Testis (tissue), 3 donors: ENCODE data around the gene IMMP2L. TPM values are rescaled to one million over a fixed set of nuclear protein-coding genes. Genes with fewer than 3 reads are reported as not detected.

Experiments used
- DNase-seq: peaks from one replicate; pipeline ENCODE4 v3.0.0-alpha.2; 2019
- H3K27ac ChIP-seq, 2 donors: fragments of 200-600 bp; sonication (generic); one replicate each; pipeline ENCODE4 v1.5.1; 2019
- H3K27me3 ChIP-seq: fragments of 200-600 bp; sonication (generic); one replicate; pipeline ENCODE4 v1.5.1; 2019
- H3K36me3 ChIP-seq: fragments of 200-600 bp; sonication (generic); one replicate; pipeline ENCODE4 v1.5.1; 2017; ENCODE audit warnings: low read depth; ENCODE audit errors: missing control alignments
- H3K4me1 ChIP-seq: fragments of 200-600 bp; sonication (generic); one replicate; pipeline ENCODE4 v1.5.1; 2019
- H3K4me3 ChIP-seq, 2 donors: fragments of 200-600 bp; sonication (generic); one replicate each; pipeline ENCODE4 v1.5.1; 2017 to 2019
- H3K9me3 ChIP-seq: fragments of 200-600 bp; sonication (generic); one replicate; pipeline ENCODE4 v1.5.1; 2017
- POLR2A ChIP-seq: fragments of 450-650 bp; IDR thresholded peaks from one replicate; pipeline ENCODE4 v1.6.1; 2017; ENCODE audit warnings: antibody characterized with exemption, mild to moderate bottlenecking, moderate library complexity
- WGBS, 2 donors: methylation state at CpG; one replicate each; pipeline ENCODE4 v1.1.5; 2018; 5-methylcytosine and 5-hydroxymethylcytosine counted together
- intact Hi-C: fragments of 100-400 bp; cut with DNase I; formaldehyde crosslinking; loops from one replicate; pipeline ENCODE4 v1.15.1; 2023; ENCODE audit warnings: low total_unique reads
- polyA plus RNA-seq: library from polyadenylated mRNA; stranded (reverse); fragments of 350-450 nt; fragmentation: Illumina TruSeq; extraction: RNeasy Lipid Tissue Mini Kit (QIAGEN cat#74804); gene quantifications from one replicate; pipeline ENCODE4 v1.2.3, GENCODE V29; 2014; ENCODE audit warnings: low read depth, low replicate concordance; ENCODE audit not compliant: insufficient read depth
- total RNA-seq, 2 donors: library from RNA; depleted of rRNA; stranded (reverse); fragments of >200 nt; gene quantifications; one replicate each; pipeline ENCODE4 v1.2.3, GENCODE V29; 2016
- TF ChIP-seq, protein P1 (sequence below), 3 experiments: fragments of 450-650 bp in 2 of 3; fragments of 200-600 bp in 1 of 3; sonication (generic) in 1 of 3; IDR thresholded peaks; one replicate each; pipeline ENCODE4 v1.5.1; 2016 to 2019; ENCODE audit warnings: antibody characterized with exemption in 3 of 3, mild to moderate bottlenecking in 2 of 3, moderate library complexity in 1 of 3

IMMP2L gene
- total and polyA plus RNA-seq, 3 donors from 2014 or later = 10.7 to 12.4 (median 11.2) TPM

DNA sequence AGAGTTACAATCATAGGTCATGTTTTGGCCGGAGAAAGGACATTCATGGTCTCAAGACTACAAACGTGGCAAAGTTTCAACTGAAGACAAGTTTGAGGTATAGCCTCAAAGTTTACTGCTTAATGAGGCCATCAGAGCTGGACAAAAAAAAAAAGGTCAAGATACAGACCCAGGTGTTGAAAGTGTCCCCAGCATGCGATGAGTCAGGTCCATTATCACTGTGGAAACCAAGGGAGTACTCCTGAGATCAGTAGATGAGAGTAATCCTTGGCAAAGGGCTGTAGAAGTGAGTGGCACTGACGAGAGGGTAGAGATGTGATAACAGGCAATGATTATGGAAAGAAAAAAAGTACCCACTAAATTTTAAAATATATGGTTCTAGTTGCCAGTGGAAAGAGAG lies 551.5 kb downstream of the IMMP2L start:
- no peaks in the 10 kb centered on the region for H3K9me3 ChIP-seq
- H3K4me3 ChIP-seq = no peak overlapping the region
- TF ChIP-seq, protein P1, sequence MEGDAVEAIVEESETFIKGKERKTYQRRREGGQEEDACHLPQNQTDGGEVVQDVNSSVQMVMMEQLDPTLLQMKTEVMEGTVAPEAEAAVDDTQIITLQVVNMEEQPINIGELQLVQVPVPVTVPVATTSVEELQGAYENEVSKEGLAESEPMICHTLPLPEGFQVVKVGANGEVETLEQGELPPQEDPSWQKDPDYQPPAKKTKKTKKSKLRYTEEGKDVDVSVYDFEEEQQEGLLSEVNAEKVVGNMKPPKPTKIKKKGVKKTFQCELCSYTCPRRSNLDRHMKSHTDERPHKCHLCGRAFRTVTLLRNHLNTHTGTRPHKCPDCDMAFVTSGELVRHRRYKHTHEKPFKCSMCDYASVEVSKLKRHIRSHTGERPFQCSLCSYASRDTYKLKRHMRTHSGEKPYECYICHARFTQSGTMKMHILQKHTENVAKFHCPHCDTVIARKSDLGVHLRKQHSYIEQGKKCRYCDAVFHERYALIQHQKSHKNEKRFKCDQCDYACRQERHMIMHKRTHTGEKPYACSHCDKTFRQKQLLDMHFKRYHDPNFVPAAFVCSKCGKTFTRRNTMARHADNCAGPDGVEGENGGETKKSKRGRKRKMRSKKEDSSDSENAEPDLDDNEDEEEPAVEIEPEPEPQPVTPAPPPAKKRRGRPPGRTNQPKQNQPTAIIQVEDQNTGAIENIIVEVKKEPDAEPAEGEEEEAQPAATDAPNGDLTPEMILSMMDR (IDR thresholded peaks at IDR 0.05) = no peak
- no peak for TF ChIP-seq POLR2A
- no peak overlapping the region for H3K27ac ChIP-seq
- WGBS, 2 donors = 89 to 91% methylated on average over 4 of the region's 4 CpGs
- intact Hi-C loops = no loop called here
- no peaks in the 10 kb centered on the region for H3K4me1 ChIP-seq
- no peaks in the 10 kb centered on the region for H3K36me3 ChIP-seq
- DNase-seq = no peak
- H3K27me3 ChIP-seq = no peaks in the 10 kb centered on the region

DNA sequence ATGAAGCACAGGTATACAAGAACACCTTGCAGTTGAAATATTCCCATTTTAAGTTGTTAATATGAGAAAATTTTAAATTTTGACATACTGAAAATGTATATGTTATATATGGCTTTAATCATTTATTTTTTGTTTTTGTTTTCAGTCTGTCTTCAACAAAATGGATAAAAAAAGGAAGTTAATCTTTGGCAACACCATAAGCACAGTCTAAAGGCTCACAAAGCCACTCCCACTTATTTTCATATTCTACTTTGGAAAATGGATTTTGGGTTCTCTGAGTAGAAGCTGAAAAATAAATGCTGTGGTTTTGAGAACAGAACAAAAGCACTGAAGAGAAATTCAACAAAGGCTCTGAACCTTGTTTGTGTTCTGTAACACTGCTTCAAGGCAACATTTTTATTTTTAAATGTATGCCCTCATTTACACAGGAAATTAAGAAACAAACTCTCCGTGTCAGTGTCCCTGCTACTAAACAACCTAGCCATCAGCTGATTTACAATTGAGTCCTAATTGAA lies 552.7 kb downstream of the IMMP2L start:
- intact Hi-C loops = no loop called here
- Histone ChIP-seq H3K27ac (no peak overlapping the region), H3K9me3 (no peaks in the 10 kb centered on the region), H3K36me3 (no peaks in the 10 kb centered on the region), H3K4me1 (no peaks in the 10 kb centered on the region), H3K4me3 (no peak overlapping the region), H3K27me3 (no peaks in the 10 kb centered on the region)
- 72 to 77% methylated on average over 1 of the region's 1 CpG for WGBS, 2 donors
- no peak for DNase-seq
- no peak for TF ChIP-seq POLR2A
- TF ChIP-seq, protein P1 (IDR thresholded peaks at IDR 0.05) = no peak

DNA sequence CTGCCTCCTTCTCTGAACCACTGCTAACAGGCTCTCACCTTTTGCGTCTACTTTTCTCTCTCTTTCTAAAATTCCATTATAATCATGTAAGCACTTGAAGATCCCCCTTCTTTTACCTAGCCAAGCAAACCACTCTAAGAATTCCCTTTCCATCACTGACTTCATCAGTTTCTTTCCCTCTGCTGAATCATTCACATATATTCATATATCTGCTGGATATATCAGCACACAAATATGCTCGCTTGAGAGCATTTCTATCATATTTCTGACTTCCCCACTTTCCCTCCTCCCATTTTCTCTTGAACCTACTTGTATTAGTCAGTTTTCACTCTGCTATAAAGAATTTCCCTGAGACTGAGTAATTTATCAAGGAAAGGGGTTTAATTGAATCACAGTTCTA lies 555.6 kb downstream of the IMMP2L start:
- Histone ChIP-seq H3K27ac (no peak overlapping the region), H3K27me3 (no peaks in the 10 kb centered on the region)

DNA sequence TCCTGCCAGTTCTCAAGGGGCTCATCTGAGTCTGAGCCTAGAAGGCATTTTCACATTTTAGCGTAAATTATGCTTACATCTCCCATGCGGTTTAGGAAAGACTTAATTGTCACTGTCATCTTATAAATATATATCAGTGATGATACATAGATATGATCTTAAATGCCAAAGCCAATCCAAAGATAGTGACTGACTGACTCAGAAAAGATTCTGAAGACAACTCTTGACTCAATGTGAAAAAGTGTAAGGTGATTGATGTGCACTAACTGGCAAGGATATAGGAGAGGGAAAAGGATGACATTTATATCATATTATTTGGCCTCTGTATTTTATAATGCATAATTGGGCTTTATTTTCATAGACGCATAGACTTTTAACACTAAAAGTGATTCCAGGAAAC lies 556.3 kb downstream of the IMMP2L start:
- no peak for DNase-seq
- H3K27me3 ChIP-seq = no peaks in the 10 kb centered on the region
- intact Hi-C loops = no loop called here
- no peak overlapping the region for H3K27ac ChIP-seq
- no peaks in the 10 kb centered on the region for H3K36me3 ChIP-seq
- TF ChIP-seq, protein P1 (IDR thresholded peaks at IDR 0.05) = no peak
- TF ChIP-seq POLR2A = no peak
- no peak overlapping the region for H3K4me3 ChIP-seq
- H3K9me3 ChIP-seq = no peaks in the 10 kb centered on the region
- 64 to 65% methylated on average over 3 of the region's 3 CpGs for WGBS, 2 donors
- no peaks in the 10 kb centered on the region for H3K4me1 ChIP-seq

More for the DNA sequence above, 555.6 kb downstream of the IMMP2L start:
- TF ChIP-seq POLR2A = no peak
- TF ChIP-seq, protein P1 (IDR thresholded peaks at IDR 0.05) = no peak
- intact Hi-C loops = no loop called here
- H3K9me3 ChIP-seq = no peaks in the 10 kb centered on the region
- H3K36me3 ChIP-seq = no peaks in the 10 kb centered on the region
- no peak for DNase-seq
- WGBS, 2 donors = 88 to 95% methylated on average over 2 of the region's 2 CpGs
- no peak overlapping the region for H3K4me3 ChIP-seq
- H3K4me1 ChIP-seq = no peaks in the 10 kb centered on the region

DNA sequence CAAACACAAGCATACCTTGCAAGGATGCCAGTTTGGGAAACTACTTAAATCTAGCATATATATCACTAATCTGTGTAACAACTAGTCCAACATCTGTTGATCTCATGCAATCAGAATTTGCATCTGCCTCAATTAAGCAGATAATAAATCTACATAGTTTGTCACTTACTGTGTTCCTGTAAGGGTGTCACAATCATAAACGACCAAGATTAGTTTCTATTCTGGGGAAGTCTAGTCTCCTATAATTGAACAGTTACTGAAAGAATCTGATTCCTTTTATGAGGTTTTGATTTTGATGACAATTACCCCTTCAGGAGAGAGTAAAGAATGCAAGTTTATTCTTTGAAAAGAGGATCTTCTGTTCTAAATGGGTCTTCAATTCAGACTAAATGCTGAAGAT lies 556.8 kb downstream of the IMMP2L start:
- no peak overlapping the region for H3K27ac ChIP-seq
- WGBS, 2 donors = 75 to 95% methylated on average over 1 of the region's 1 CpG
- DNase-seq = no peak
- TF ChIP-seq, protein P1 (IDR thresholded peaks at IDR 0.05) = no peak
- TF ChIP-seq POLR2A = no peak
- no peaks in the 10 kb centered on the region for H3K36me3 ChIP-seq
- no peaks in the 10 kb centered on the region for H3K4me1 ChIP-seq
- no peak overlapping the region for H3K4me3 ChIP-seq
- no peaks in the 10 kb centered on the region for H3K27me3 ChIP-seq
- intact Hi-C loops = no loop called here
- no peaks in the 10 kb centered on the region for H3K9me3 ChIP-seq
